SH-SY5Y (cell line): ENCODE measurements around the gene TMEM185A.

Source experiments
- GATA2 ChIP-seq: IDR thresholded peaks from 2 replicates; pipeline ENCODE4 v1.6.1; 2011; ENCODE audit warnings: mild to moderate bottlenecking, low read depth, low read length
- GATA3 ChIP-seq: IDR thresholded peaks from 2 replicates; pipeline ENCODE4 v1.6.1; 2011; ENCODE audit warnings: low read depth, mild to moderate bottlenecking, low read length, moderate library complexity

- TF ChIP-seq GATA3, result no peak
- no peak for TF ChIP-seq GATA2
Measured at GRCh38 chrX:149611623-149612175, 19.9 kb downstream of the TMEM185A start.
